GM12874 (cell line): Measurements from ENCODE around the gene CTNNA1.

ENCODE experiments used
- CTCF ChIP-seq: IDR thresholded peaks from 2 replicates; pipeline ENCODE4 v1.5.1; 2011; ENCODE audit warnings: low read depth, mild to moderate bottlenecking, control low read depth, low read length, moderate library complexity; ENCODE audit not compliant: insufficient read depth

CTNNA1 gene

GRCh38 chr5:138793575-138793974 is 40.4 kb downstream of the CTNNA1 start:
- TF ChIP-seq CTCF = no peak

- TF ChIP-seq CTCF = no peak
Observed at GRCh38 chr5:138803285-138803684, 50.1 kb downstream of the CTNNA1 start.

GRCh38 chr5:138803935-138804334 is 50.7 kb downstream of the CTNNA1 start:
- TF ChIP-seq CTCF = no peak

GRCh38 chr5:138805096-138805495 is 51.9 kb downstream of the CTNNA1 start:
- no peak for TF ChIP-seq CTCF

- TF ChIP-seq CTCF = no peak
Observed at GRCh38 chr5:138807182-138807581, 54.0 kb downstream of the CTNNA1 start.

GRCh38 chr5:138809391-138809790 is 56.2 kb downstream of the CTNNA1 start:
- no peak for TF ChIP-seq CTCF

- no peak for TF ChIP-seq CTCF
Observed at GRCh38 chr5:138815529-138815928, 62.3 kb downstream of the CTNNA1 start.

GRCh38 chr5:138817241-138817640 is 64.0 kb downstream of the CTNNA1 start:
- no peak for TF ChIP-seq CTCF
